ENCODE results near the gene NOTCH2. TPM values are rescaled to one million over a fixed set of nuclear protein-coding genes. Genes with fewer than 3 reads are reported as not detected.

The NOTCH2 gene
- total RNA-seq, 1 experiment from 2014 or later = 61.5 TPM

GRCh38 chr1:119919241-119919640 lies 150.2 kb downstream of the NOTCH2 start:
- POLR2A ChIA-PET (ENCODE audit: unreplicated experiment) = no interaction called here
- ATAC-seq = no peak
- intact Hi-C loops (cut with micrococcal nuclease) = no loop called here

GRCh38 chr1:119918301-119918700 lies 151.2 kb downstream of the NOTCH2 start:
- Histone ChIP-seq H3K9me2 (replicated peaks; ENCODE audit: low read length) (no peaks in the 10 kb centered on the region), H3K9ac (ENCODE audit: low read length) (no peak overlapping the region), H3K4me2 (ENCODE audit: low read length) (no peak overlapping the region), H3K9me3 (ENCODE audit: low read length) (no peaks in the 10 kb centered on the region), H3K36me3 (ENCODE audit: low read depth, low read length) (peaks cover 58% of the 10 kb centered on the region), H3K4me1 (ENCODE audit: insufficient read depth, low read length) (no peaks in the 10 kb centered on the region), H3F3A (ENCODE audit: low read length, unreplicated experiment) (no peaks in the 10 kb centered on the region), H3K4me3 (ENCODE audit: low read length) (no peak overlapping the region), H3K27me3 (ENCODE audit: low read length) (no peaks in the 10 kb centered on the region), H2AFZ (ENCODE audit: low read length) (no peak overlapping the region), H3K27ac (ENCODE audit: low read length) (no peak overlapping the region), H3K79me2 (ENCODE audit: low read length) (no peaks in the 10 kb centered on the region), H4K20me1 (ENCODE audit: low read length) (no peaks in the 10 kb centered on the region)
- CTCF ChIA-PET = no interaction called here
- TF ChIP-seq EZH2 (IDR thresholded peaks at IDR 0.05; ENCODE audit: low read length, unreplicated experiment) = no peak
- TF ChIP-seq EZH2phosphoT487 (IDR thresholded peaks at IDR 0.05; ENCODE audit: borderline replicate concordance, low read length) = no peak
- no peak for TF ChIP-seq CTCF (conservative IDR thresholded peaks at IDR 0.05; ENCODE audit: low read depth, low read length)
- no TSS peak for BruUV-seq (replicated peaks)
- DNase-seq (no peak), ATAC-seq (no peak)
- intact Hi-C loops (cut with micrococcal nuclease) = no loop called here
- POLR2A ChIA-PET (ENCODE audit: unreplicated experiment) = no interaction called here

More at GRCh38 chr1:119919241-119919640, 150.2 kb downstream of the NOTCH2 start:
- TF ChIP-seq CTCF (conservative IDR thresholded peaks at IDR 0.05; ENCODE audit: low read depth, low read length) = no peak
- TF ChIP-seq EZH2 (IDR thresholded peaks at IDR 0.05; ENCODE audit: low read length, unreplicated experiment) = no peak
- no peak for TF ChIP-seq EZH2phosphoT487 (IDR thresholded peaks at IDR 0.05; ENCODE audit: borderline replicate concordance, low read length)
- DNase-seq = no peak
- Histone ChIP-seq H3K4me3 (ENCODE audit: low read length) (no peak overlapping the region), H3K4me1 (ENCODE audit: insufficient read depth, low read length) (no peaks in the 10 kb centered on the region), H3K9me3 (ENCODE audit: low read length) (no peaks in the 10 kb centered on the region), H3K9me2 (replicated peaks; ENCODE audit: low read length) (no peaks in the 10 kb centered on the region), H3K27ac (ENCODE audit: low read length) (no peak overlapping the region), H3F3A (ENCODE audit: low read length, unreplicated experiment) (no peaks in the 10 kb centered on the region), H3K36me3 (ENCODE audit: low read depth, low read length) (peaks cover 63% of the 10 kb centered on the region), H2AFZ (ENCODE audit: low read length) (no peak overlapping the region), H4K20me1 (ENCODE audit: low read length) (no peaks in the 10 kb centered on the region), H3K4me2 (ENCODE audit: low read length) (no peak overlapping the region), H3K27me3 (ENCODE audit: low read length) (no peaks in the 10 kb centered on the region), H3K9ac (ENCODE audit: low read length) (no peak overlapping the region), H3K79me2 (ENCODE audit: low read length) (no peaks in the 10 kb centered on the region)
- CTCF ChIA-PET = no interaction called here
- BruUV-seq (replicated peaks) = no TSS peak

- H3K9me2 ChIP-seq (replicated peaks; ENCODE audit: low read length) = no peaks in the 10 kb centered on the region
- H3F3A ChIP-seq (ENCODE audit: low read length, unreplicated experiment) = no peaks in the 10 kb centered on the region
- ChIA-PET CTCF (no interaction called here), POLR2A (ENCODE audit: unreplicated experiment) (interaction anchor here (0.5 kb wide), 1 partner anchor 126 kb away, joined by 5 read pairs; no protein-coding TSS in a partner anchor)
- TF ChIP-seq EZH2phosphoT487 (IDR thresholded peaks at IDR 0.05; ENCODE audit: borderline replicate concordance, low read length) = no peak
- TF ChIP-seq CTCF (conservative IDR thresholded peaks at IDR 0.05; ENCODE audit: low read depth, low read length) = no peak
- intact Hi-C loops (cut with micrococcal nuclease) = no loop called here
- no peaks in the 10 kb centered on the region for H3K79me2 ChIP-seq (ENCODE audit: low read length)
- no peak overlapping the region for H2AFZ ChIP-seq (ENCODE audit: low read length)
- no peaks in the 10 kb centered on the region for H3K27me3 ChIP-seq (ENCODE audit: low read length)
- no peaks in the 10 kb centered on the region for H3K9me3 ChIP-seq (ENCODE audit: low read length)
- no peak for DNase-seq
- H3K36me3 ChIP-seq (ENCODE audit: low read depth, low read length) = peaks cover 51% of the 10 kb centered on the region
- no peak overlapping the region for H3K4me2 ChIP-seq (ENCODE audit: low read length)
- no peaks in the 10 kb centered on the region for H3K4me1 ChIP-seq (ENCODE audit: insufficient read depth, low read length)
- H4K20me1 ChIP-seq (ENCODE audit: low read length) = no peaks in the 10 kb centered on the region
- H3K9ac ChIP-seq (ENCODE audit: low read length) = no peak overlapping the region
- BruUV-seq (replicated peaks) = no TSS peak
- H3K4me3 ChIP-seq (ENCODE audit: low read length) = no peak overlapping the region
- H3K27ac ChIP-seq (ENCODE audit: low read length) = no peak overlapping the region
- no peak for ATAC-seq
Observed at GRCh38 chr1:119917304-119918055, 152.0 kb downstream of the NOTCH2 start.

Measured in PC-3 (cell line).